Measurements from ENCODE around the gene MEIS1.
A peak's percentile ranks its signal among the peaks of the same experiment; 100 is the strongest.

The MEIS1 gene

DNA sequence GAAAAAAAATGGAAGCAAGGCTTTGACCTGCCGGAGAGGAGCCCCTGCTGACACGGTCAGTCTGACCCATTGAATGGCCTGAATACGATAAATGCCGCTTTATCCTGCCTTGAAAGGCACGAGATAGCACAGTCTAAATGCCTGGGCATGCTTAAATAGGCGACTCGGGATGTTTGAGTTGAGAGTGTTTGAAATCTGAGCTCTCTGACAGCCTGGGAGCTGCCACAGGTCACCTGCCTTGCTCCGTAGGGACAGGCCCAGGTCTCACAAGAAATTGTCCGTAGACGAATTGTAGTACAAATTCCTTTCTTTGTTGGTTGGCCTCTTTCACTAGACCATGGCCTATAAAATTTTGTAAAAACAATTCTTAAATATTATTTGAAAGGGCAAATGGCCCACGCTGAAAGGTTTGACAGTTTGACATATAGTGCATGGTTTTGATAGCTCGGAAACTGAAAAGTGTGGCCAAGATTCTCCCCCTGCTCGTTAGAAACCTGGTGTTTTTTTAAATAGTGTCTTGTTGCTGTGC, 72.8 kb downstream of the MEIS1 start:
- no peak for DNase-seq (ENCODE audit: low spot score)

DNA sequence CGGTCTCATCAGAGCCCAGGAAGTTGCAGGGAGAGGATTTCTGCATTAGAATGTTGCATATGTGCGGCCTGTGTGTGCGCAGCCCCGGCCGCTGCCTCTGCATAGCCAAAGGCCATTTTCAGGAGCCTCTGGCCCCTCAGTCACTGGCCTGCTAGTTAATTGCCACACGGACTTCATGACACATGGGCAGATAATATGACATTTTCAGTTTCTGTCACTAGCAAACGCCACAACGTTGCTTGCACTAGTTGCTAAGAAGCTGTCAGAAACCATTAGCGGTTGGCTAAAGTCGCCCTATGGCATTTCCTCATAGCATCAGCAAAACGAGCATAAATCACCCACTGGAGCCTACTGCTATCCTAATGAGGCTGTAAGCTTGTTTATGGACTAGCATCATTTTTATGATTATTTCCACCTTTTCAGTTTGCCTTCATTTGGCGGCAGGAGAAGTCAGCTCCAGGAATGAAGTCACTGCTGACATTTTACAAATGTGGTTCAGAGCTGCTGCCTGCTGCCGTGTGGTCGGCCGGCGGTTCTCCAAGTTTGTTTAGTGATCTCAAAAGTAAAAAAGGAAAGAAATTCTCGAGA, 73.7 kb downstream of the MEIS1 start:
- no peak for DNase-seq (ENCODE audit: low spot score)

DNA sequence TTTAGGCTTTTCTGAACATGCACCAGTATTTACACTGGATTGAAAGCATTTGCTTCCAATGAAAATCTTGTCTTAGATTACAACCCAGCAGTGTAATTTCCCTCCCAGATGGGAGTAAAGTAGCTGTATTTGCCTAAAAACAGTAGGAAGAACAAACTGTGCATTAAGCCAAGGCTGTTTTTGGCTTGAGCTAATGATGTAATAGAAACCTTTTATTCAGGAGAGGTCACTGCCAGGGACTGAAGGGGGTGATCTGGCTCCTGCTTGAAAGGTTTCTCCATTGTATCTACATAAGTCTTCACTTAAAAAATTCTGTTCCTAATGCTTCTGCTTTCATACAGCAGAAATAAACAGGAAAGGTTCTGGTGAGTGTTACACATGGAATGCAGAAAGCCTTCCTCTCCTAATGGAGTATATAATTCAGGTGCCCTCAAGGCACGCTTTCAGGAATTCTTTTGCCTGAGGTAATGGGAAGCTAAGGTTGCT, 74.4 kb downstream of the MEIS1 start:
- peak; percentile 63 for DNase-seq (ENCODE audit: low spot score)

DNA sequence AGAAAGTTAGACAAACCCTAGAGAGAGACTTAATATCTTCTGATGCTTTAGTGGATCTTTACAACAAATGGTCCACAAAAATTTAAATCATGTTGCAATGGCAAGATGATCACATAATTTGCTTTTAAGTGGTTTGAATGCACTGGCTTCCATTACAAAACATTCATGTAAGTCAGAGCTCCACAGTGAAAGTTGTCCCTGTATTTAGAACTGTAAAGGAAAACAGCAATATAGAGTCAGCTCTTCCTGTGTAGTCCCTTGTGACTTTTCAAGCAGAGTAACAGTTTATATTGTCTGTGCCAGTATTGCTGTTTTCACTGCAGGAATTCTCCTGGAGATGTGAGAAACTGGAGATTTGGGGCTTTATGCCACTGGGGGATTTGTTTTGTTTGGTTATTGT, 77.7 kb downstream of the MEIS1 start:
- no peak for DNase-seq (ENCODE audit: low spot score)

DNA sequence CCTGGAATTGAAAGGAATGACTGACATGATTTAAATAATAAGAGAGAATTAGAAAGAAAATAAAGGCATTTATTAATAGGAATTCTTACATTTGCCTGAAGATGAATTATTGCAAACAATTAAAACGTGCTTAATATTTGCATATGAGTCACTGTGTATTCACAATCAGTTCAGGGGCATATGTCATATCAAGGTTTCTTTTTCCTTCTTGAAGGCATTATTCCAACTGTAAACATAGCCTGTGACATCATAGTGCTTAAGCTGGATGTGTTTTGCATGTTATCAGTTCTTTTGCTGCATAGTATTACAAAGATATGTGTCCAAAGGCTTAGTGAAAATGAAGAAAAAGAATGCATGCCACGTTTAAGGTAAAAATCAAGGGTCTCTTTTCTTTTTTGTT, 80.8 kb downstream of the MEIS1 start:
- no peak for DNase-seq (ENCODE audit: low spot score)

DNA sequence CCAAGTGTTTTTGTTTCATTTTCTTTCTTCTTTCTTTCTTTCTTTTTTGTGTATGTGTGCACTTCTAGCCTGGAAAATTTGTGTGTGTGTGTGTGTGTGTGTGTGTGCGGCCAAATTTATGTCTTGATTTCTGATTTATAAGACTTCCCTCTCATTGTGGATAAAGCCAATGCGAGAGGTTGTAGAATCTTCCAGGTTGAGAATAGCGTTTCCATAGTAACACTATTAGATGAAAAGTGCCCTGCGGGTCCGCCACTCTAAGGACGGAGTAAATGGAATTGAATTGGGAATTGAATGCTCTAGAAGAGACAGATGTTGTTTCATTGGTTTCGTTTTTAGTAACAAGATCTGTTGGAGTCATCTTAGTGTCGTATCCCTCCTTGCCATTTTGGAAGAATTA, 81.6 kb downstream of the MEIS1 start:
- no peak for DNase-seq (ENCODE audit: low spot score)

DNA sequence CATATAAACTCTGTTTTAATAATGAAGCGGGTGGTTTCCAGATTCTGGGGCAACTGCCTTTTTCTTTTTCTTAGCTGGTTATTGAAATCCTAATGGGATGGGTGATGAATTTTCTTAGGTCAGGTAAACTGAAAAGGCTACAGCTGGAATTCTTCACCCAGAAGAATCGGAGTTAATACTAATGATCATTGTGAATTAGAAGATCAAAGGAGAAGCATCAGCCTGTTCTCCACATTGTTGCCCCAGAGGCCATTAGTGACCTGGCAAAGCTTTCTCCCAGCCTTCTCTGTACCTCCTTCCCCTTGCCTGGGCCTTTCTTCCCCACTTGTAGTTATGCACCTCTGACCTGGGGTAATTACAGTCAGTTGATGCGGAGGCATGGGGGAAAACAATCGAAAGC, 82.8 kb downstream of the MEIS1 start:
- no peak for DNase-seq (ENCODE audit: low spot score)

DNA sequence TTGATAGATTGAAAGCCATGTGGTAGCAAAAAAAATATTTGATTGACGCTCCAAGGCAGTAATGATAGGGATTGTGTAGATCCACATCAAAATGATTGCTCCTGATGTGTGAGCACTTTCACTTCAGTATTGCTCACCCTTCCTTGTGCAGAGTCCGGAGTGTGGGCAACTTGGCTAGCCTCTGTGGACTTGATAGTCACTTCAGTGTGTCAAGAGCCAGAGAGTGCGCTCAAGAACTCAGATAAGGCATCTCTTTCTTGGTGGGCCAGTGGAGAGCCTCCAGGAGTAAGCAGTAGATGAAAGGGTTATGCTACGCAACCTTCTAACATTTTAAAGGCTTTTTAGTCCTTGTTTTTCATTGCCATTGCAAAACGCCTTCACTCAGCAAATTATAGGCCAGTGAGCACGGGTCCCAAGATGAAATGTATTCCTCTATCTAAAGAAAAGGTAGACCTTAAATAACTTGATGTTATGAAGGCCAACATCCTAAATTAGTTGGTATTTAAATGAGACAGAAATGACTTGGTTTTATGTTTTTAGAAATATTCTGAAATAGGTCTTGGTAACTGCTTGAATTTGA, 84.4 kb downstream of the MEIS1 start:
- DNase-seq (ENCODE audit: low spot score): no peak

DNA sequence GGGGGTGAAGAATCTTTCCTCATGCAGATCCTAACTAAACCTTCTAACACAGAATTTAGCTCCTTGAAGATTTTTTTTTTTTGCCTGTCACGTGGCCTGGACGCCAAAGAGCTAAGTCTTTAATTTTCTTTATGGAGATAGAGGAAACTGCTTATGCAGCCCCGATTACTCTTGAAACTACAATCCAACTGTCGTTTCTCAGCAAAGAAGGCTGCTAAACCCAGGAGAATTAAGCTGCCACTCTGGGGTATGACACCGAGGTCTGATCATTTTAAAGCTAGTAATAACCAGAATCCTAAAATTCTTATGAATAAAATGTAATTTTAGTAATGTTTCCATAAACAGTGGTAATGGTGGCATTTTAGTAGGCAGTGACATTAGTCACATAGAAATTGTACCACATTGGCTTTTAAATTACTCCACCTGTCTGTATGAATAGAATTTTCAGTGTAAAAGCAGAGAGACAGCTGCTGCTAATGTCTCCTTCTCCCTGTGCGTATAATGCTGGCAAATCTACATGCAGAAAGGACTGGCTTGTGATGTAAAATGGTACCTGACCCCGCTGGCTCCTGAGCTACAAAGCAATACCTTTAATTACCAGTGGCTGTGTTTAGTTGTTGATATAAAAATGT, 86.5 kb downstream of the MEIS1 start:
- no peak for DNase-seq (ENCODE audit: low spot score)

DNA sequence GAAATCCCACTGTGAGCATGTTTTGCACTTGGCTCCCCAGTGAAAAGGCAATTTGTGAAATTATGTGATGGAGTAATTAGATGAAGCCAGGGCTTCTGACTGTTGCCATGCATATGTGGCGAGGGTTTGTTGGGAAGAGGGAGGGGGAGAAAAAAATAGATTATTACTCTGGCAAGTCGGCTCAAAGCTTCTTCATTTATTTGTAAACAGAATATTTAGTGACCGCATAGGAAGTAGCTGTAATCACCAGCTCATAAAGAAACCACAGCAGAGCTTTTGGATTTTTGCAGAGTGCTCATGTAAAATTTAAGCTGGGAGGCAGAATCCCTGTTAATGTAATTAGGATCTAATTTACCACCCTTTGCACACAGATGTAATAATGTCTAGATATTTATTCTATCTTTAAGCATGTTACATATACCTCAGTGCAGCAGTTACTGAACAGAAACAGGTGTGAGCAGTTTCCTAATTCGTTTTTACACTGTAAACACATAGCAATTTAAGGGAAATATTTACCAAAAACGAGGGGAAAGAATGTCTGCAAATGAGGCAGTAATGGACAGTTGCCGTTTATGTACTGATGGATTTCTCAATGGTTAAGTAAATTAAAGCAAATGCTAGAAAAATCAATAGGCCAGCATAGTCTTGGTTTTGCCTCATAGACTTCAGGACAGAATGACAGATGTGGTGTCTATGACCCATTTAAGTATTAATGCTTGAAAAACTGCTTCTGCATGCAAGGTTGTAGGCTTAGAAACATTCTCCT, 87.9 kb downstream of the MEIS1 start:
- no peak for DNase-seq (ENCODE audit: low spot score)

DNA sequence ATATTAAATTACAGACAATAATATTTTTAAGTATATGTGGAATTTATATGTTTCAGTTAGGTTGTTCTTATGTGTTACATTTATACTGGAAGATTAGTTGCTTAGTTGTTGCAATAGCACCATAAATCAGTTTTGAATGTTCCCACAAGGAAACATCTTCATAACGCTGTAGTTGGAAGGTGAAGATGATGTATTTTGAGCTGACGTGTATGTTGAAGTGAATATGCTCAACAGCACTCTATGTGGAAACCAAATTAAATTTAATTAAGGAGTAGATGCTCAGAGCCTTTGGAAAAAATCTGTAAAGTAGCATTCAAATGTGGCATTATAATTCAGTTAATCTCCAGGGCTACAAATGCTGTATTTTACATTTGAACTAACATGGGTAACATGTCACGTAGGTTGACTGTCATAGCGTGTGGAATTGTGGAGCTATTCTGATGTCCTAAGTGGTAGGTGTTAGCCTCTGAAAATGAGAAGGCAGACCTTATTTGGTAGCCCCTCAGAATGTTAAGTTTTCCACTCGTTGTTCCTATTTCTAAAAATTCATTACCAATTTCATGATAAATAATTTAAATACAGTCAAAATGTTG, 88.5 kb downstream of the MEIS1 start:
- DNase-seq (ENCODE audit: low spot score): no peak

DNA sequence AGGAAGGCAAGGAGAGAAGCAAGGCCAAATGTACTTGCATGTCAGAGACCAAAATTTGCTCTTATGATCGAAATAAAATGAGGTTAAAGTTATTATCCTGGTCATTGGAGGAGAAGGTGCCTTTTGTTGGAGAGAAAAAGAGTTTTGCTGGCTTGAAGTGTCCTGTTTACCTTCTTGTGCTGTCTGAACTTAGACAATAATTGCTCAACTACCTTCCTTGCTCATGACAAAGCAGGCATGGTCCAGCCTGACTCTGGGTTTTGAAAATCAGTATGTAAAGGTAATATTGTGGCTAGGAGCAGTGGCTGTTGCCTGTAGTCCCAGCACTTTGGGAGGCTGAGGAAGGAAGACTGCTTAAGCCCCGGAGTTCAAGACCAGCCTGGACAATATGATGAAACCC, 89.1 kb downstream of the MEIS1 start:
- DNase-seq (ENCODE audit: low spot score): no peak

DNA sequence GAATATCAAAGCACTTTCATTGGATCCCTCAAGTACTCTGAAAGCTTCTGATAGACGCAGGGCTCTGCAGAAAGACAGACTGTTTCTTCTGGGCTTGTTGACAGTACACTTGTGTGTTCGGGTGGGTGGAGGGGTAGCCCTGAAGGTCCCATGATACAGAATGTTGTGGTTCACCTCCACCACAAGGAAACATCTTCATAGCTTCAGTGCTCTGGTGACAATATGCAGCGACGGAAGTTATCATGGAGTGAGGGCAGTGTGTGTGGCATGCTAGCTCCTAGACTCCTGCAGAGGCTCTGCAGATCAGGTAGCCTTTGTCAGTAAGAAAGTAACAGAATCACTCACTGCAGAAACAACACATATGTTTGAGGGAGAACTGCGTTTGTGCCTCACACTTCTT, 90.7 kb downstream of the MEIS1 start:
- no peak for DNase-seq (ENCODE audit: low spot score)

DNA sequence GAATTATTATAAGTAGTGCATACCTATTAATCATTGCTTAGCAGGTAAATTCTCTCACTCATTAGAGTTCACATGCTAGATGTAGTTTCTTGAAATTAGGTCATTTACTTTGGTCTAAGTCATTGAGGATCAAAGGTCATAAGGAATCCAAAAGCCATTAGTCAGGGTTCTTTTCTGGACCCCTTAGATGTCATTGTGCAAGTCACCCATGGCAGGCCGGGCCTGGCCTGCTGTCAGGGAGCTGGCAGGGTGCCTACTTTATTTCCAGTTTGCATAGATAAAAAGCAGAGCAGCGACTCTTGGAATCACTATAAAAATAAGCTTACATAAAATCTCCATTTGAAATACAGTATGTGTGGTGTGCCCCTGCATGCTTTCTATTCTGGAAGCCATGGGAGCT, 91.3 kb downstream of the MEIS1 start:
- DNase-seq (ENCODE audit: low spot score): no peak

DNA sequence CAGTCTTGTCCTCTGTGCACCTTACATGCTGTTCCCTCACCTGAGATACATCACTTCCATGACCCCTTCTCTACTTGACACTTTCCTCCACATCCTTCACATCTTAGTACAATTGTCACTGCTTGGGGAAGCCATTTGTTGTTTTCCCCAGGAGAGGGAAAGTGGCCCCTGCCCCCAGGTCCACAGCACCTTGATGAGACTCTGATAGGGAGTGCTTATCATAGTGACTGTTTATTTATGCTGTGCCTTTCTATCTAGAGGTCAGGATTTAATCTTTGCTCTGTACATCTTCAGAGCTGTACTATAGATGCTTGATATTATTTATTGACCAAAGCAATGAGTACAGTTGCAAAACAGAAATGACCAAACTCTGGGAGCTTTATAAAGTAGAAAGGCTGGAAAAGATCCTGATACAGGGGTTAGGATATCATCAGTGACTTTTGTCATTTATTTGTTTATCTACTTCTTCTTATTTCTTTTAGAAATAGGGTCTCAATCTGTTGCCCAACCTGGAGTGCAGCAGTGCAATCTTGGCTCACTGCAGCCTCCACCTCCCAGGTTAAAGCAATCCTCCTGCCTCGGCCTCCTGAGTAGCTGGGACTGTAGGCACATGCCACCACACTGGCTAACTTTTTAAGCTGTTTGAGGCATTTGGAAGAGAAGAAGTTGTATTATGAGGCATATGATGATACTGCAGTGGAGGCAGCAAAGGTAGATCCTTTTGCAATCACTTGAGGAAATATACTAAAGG, 94.2 kb downstream of the MEIS1 start:
- DNase-seq (ENCODE audit: low spot score): no peak

DNA sequence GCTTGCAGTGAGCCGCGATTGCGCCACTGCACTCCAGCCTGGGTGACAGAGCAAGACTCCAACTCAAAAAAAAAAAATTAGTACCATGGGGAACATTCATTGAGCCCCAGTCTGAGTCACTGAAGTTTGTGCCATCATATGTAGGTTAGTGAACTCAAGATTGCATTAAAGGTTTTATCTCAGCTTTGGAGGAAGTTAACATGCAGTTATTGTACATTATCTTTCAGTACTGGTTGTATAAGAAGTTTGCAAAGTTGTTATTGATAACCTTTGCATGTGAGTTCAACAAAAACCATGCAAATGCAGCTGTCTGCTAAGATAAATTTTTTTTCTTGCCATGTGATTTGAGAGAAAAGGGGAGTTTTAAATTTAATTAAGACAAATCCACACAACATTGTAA, 95.7 kb downstream of the MEIS1 start:
- no peak for DNase-seq (ENCODE audit: low spot score)

DNA sequence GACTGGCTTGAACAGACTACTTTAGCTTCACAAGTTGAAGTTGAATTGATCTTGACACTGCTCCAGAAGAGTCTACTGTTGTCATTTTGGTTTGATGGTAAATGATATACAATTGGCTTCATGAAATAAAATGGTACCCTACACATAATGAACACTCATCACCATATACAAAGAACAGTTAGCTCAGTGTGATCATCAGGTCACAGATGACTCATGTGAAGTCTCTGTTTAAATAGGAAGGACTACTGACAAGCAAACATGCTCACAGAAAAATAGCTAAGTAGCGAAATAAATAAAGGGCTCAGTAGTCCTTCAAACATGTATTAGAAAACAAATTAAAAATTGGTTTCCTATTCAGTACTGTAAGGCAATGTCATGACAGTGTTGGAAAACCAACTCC, 96.2 kb downstream of the MEIS1 start:
- DNase-seq (ENCODE audit: low spot score): no peak

DNA sequence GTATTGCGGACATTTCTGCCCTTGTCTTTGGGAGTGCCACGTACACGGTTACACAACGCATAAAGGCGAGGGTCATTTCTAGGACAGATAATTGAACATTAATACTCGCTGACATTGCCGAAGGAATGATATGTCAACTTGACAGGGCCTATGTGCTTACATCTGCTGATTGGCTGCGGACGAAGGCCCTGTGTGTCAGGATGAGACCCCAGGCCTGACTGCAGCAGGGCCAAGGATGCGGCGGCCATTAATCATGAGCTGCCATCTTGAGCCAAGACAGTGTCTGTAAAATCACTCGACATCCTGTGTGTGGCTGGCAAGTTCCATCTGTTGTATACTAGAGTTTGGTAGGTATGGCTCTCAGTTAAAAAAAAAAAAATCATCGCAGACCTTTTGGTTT, 96.6 kb downstream of the MEIS1 start:
- no peak for DNase-seq (ENCODE audit: low spot score)

DNA sequence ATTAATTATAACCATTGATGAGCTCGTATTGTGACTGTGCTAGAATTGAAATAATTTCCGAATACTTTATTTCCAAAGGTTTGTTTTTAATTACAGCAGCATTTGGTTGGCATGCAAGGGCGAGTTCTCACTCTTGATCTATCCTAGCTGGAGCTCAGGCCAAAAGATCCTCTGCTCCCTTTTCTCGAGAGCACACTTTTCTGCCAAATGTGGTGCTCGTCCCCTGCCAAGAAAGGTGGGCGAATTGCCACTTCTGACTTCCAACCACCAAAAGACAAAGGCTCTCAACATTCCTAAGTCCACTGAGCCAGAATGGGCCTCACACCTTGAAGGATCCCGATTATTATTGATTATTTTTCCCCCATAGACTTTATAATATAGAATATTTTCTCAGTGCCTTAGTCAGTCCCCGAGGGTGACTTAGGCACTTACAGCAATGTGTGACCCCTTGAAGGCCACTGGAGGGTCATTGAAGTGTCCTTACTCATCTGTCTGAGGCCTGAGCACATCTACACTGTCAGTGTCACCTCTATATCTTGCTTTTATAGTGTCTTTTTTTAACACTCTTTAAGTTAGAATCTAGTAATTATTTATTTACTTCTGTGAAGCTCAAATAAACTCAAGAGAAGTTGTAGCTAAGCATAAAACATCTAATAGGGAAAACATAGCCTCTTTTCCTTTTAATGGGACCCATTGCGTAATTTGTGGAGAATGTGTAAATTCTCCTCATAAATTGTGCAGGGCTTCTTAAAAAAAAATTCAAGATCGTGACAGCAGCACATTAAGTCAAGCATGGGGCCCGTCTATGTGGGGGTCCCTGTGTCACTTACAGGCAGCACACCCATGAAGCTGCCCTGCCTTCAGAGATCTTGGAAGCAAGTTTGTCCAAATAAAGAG, 98.3 kb downstream of the MEIS1 start:
- no peak for DNase-seq (ENCODE audit: low spot score)

DNA sequence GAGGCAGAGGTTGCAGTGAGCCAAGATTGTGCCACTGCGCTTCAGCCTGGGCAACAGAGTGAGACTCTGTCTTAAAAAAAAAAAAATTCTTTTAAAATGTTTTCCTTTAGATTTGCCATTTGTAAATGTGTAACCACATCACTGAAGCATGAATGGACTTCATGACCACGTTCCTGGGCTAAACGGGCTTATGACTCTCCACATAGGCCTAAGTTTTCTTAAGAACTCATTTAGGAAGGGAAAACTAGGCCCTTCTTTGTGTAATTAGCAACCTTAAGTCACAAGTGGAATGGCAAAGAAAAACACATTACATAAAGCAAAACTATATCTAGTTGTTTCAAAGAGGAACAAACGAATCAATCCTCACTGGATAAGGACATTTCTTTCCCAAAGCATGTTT, 99.5 kb downstream of the MEIS1 start:
- no peak for DNase-seq (ENCODE audit: low spot score)

Data from kidney capillary endothelial cell (primary cell).